Gastrocnemius medialis (tissue), 4 donors: ENCODE measurements around the gene TUBA3E.

Experiments
- CTCF ChIP-seq, 5 experiments: fragments of 450-650 bp in 3 of 5; fragments of 200-600 bp in 2 of 5; sonication (generic) in 2 of 5; IDR thresholded peaks in 4 of 5; conservative IDR thresholded peaks in 1 of 5; 1 replicate in 4 of 5; 2 replicates in 1 of 5; pipeline ENCODE4 v1.5.1; 2016 to 2019; ENCODE audit warnings: antibody characterized with exemption in 5 of 5, mild to moderate bottlenecking in 3 of 5, moderate library complexity in 3 of 5
- POLR2A ChIP-seq, 2 donors: fragments of 450-650 bp; IDR thresholded peaks; one replicate each; pipeline ENCODE4 v1.6.1; 2017; ENCODE audit warnings: antibody characterized with exemption in 2 of 2, mild to moderate bottlenecking in 2 of 2, moderate library complexity in 2 of 2

GRCh38 chr2:130154773-130155765, 43.2 kb downstream of the TUBA3E start:
- TF ChIP-seq CTCF (IDR thresholded peaks at IDR 0.05 in 4 of 5, conservative IDR thresholded peaks at IDR 0.05 in 1 of 5) (no peak), POLR2A (IDR thresholded peaks at IDR 0.05) (no peak)
